ENCODE measurements around the gene MRAP2.
"Not testable (repeated sequence)": the region's sequence is repeated elsewhere in the genome, so short reads cannot be mapped to it uniquely, and the experiment has no call there.

Gene MRAP2

GRCh38 chr6:84077645-84078044 lies 44.1 kb downstream of the MRAP2 start:
- TF ChIP-seq, protein P1, sequence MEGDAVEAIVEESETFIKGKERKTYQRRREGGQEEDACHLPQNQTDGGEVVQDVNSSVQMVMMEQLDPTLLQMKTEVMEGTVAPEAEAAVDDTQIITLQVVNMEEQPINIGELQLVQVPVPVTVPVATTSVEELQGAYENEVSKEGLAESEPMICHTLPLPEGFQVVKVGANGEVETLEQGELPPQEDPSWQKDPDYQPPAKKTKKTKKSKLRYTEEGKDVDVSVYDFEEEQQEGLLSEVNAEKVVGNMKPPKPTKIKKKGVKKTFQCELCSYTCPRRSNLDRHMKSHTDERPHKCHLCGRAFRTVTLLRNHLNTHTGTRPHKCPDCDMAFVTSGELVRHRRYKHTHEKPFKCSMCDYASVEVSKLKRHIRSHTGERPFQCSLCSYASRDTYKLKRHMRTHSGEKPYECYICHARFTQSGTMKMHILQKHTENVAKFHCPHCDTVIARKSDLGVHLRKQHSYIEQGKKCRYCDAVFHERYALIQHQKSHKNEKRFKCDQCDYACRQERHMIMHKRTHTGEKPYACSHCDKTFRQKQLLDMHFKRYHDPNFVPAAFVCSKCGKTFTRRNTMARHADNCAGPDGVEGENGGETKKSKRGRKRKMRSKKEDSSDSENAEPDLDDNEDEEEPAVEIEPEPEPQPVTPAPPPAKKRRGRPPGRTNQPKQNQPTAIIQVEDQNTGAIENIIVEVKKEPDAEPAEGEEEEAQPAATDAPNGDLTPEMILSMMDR (IDR thresholded peaks at IDR 0.05), result no peak
- no peaks in the 10 kb centered on the region for H3K4me1 ChIP-seq
- H3K4me2 ChIP-seq (ENCODE audit: low read length), result no peak overlapping the region
- H2AFZ ChIP-seq, result no peak overlapping the region
- H3K9me3 ChIP-seq (ENCODE audit: control insufficient read depth, low read length), result no peaks in the 10 kb centered on the region
- no peaks in the 10 kb centered on the region for H3K27me3 ChIP-seq (ENCODE audit: control insufficient read depth, insufficient read depth, low read length)
- no peaks in the 10 kb centered on the region for H3K36me3 ChIP-seq (ENCODE audit: control insufficient read depth, insufficient read depth, low read length)
- H3K27ac ChIP-seq, result no peak overlapping the region
- H3K4me3 ChIP-seq (ENCODE audit: low read depth, low read length), result no peak overlapping the region
- no peak overlapping the region for H3K9ac ChIP-seq
- H3K79me2 ChIP-seq, result no peaks in the 10 kb centered on the region

DNA sequence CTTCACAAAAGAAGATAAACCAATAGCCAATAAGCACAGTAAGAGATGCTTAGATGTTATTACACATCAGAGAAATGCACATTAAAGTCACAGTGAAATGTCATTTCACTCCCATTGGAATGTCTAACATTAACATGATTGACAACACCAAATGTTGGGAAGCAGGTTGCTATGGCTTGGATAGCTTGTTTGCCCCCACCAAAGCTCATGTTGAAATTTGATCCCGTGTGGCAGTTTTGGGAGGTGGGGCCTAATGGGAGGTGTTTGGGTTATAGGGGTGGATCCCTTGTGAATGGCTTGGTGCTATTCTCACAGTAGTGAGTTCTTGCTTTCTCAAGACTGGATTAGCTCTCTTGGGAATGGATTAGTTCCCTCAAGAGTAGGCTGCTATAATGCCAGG lies 44.8 kb downstream of the MRAP2 start:
- Histone ChIP-seq H3K9me3 (ENCODE audit: control insufficient read depth, low read length) (no peaks in the 10 kb centered on the region), H3K27ac (no peak overlapping the region), H2AFZ (no peak overlapping the region), H3K9ac (no peak overlapping the region), H3K4me3 (ENCODE audit: low read depth, low read length) (no peak overlapping the region), H3K4me1 (no peaks in the 10 kb centered on the region), H3K4me2 (ENCODE audit: low read length) (no peak overlapping the region), H3K79me2 (no peaks in the 10 kb centered on the region), H3K36me3 (ENCODE audit: control insufficient read depth, insufficient read depth, low read length) (no peaks in the 10 kb centered on the region), H3K27me3 (ENCODE audit: control insufficient read depth, insufficient read depth, low read length) (no peaks in the 10 kb centered on the region)
- TF ChIP-seq, protein P1 (IDR thresholded peaks at IDR 0.05), result no peak

GRCh38 chr6:84081222-84081621 lies 47.6 kb downstream of the MRAP2 start:
- no peaks in the 10 kb centered on the region for H3K79me2 ChIP-seq
- H3K27ac ChIP-seq, result no peak overlapping the region
- TF ChIP-seq, protein P1 (IDR thresholded peaks at IDR 0.05), result no peak
- no peak overlapping the region for H2AFZ ChIP-seq
- no peaks in the 10 kb centered on the region for H3K27me3 ChIP-seq (ENCODE audit: control insufficient read depth, insufficient read depth, low read length)
- no peaks in the 10 kb centered on the region for H3K9me3 ChIP-seq (ENCODE audit: control insufficient read depth, low read length)
- no peak overlapping the region for H3K4me3 ChIP-seq (ENCODE audit: low read depth, low read length)
- no peaks in the 10 kb centered on the region for H3K4me1 ChIP-seq
- no peaks in the 10 kb centered on the region for H3K36me3 ChIP-seq (ENCODE audit: control insufficient read depth, insufficient read depth, low read length)
- no peak overlapping the region for H3K4me2 ChIP-seq (ENCODE audit: low read length)
- H3K9ac ChIP-seq, result no peak overlapping the region

GRCh38 chr6:84082689-84083265 lies 49.2 kb downstream of the MRAP2 start:
- Histone ChIP-seq H3K4me3 (ENCODE audit: low read depth, low read length) (no peak overlapping the region), H2AFZ (no peak overlapping the region)

DNA sequence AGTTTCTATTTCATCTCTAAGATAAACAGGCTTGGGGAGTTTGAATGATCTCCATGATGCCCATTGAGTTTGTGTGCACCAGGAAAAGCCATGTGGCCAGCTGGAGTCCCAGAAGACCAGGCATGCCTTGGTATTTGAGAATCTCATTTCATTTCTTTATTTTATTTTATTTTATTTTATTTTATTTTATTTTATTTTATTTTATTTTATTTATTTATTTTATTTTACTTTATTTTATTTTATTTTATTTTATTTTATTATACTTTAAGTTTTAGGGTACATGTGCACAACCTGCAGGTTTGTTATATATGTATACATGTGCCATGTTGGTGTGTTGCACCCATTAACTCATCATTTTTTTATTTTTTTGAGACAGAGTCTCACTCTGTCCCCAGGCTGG lies 51.1 kb downstream of the MRAP2 start:
- not testable (repeated sequence) for H3K27ac ChIP-seq; H3K79me2 ChIP-seq; H3K36me3 ChIP-seq (ENCODE audit: control insufficient read depth, insufficient read depth, low read length); H3K27me3 ChIP-seq (ENCODE audit: control insufficient read depth, insufficient read depth, low read length); H3K4me2 ChIP-seq (ENCODE audit: low read length); H3K4me1 ChIP-seq; H2AFZ ChIP-seq; H3K9ac ChIP-seq; H3K4me3 ChIP-seq (ENCODE audit: low read depth, low read length); H3K9me3 ChIP-seq (ENCODE audit: control insufficient read depth, low read length)

More at GRCh38 chr6:84082689-84083265, 49.2 kb downstream of the MRAP2 start:
- no peak overlapping the region for H3K27ac ChIP-seq
- TF ChIP-seq, protein P1 (IDR thresholded peaks at IDR 0.05), result no peak
- H3K79me2 ChIP-seq, result no peaks in the 10 kb centered on the region
- H3K27me3 ChIP-seq (ENCODE audit: control insufficient read depth, insufficient read depth, low read length), result no peaks in the 10 kb centered on the region
- H3K9ac ChIP-seq, result no peak overlapping the region
- H3K9me3 ChIP-seq (ENCODE audit: control insufficient read depth, low read length), result no peaks in the 10 kb centered on the region
- no peaks in the 10 kb centered on the region for H3K36me3 ChIP-seq (ENCODE audit: control insufficient read depth, insufficient read depth, low read length)
- no peak overlapping the region for H3K4me2 ChIP-seq (ENCODE audit: low read length)
- H3K4me1 ChIP-seq, result no peaks in the 10 kb centered on the region

Measured in parathyroid adenoma (tissue), 2 donors.